H9 (cell line): Measurements from ENCODE around the gene EFTUD2. TPM values are rescaled to one million over a fixed set of nuclear protein-coding genes. Genes with fewer than 3 reads are reported as not detected.

ENCODE experiments used
- DNase-seq: peaks from one replicate; pipeline ENCODE4 v3.0.0-alpha.2; 2017
- H2AFZ ChIP-seq: one replicate; pipeline ENCODE4 v1.6.1; 2013; ENCODE audit warnings: mild to moderate bottlenecking, low read length, control low read depth, moderate library complexity
- H2AK5ac ChIP-seq: 2 replicates; pipeline ENCODE4 v1.6.1; 2013; ENCODE audit warnings: low read length, control low read depth, mixed read lengths; ENCODE audit not compliant: insufficient read length
- H2BK120ac ChIP-seq: one replicate; pipeline ENCODE4 v1.6.1; 2013; ENCODE audit warnings: low read depth, mild to moderate bottlenecking, low read length, control low read depth, inconsistent platforms; ENCODE audit not compliant: poor library complexity, severe bottlenecking
- H2BK12ac ChIP-seq: 2 replicates; pipeline ENCODE4 v1.6.1; 2013; ENCODE audit warnings: low read length, control low read depth, mixed read lengths, low read depth; ENCODE audit not compliant: insufficient read length
- H2BK15ac ChIP-seq: 2 replicates; pipeline ENCODE4 v1.6.1; 2013; ENCODE audit warnings: low read depth, low read length, control low read depth
- H2BK20ac ChIP-seq: one replicate; pipeline ENCODE4 v1.6.1; 2013; ENCODE audit warnings: low read depth, mild to moderate bottlenecking, low read length, control low read depth, inconsistent platforms; ENCODE audit not compliant: poor library complexity, severe bottlenecking
- H2BK5ac ChIP-seq: 2 replicates; pipeline ENCODE4 v1.6.1; 2013; ENCODE audit warnings: low read length, control low read depth, mixed read lengths; ENCODE audit not compliant: insufficient read length
- H3K14ac ChIP-seq: 2 replicates; pipeline ENCODE4 v1.6.1; 2013; ENCODE audit warnings: low read length, control low read depth; ENCODE audit not compliant: insufficient read depth
- H3K18ac ChIP-seq: 2 replicates; pipeline ENCODE4 v1.6.1; 2013; ENCODE audit warnings: low read depth, mild to moderate bottlenecking, mixed read lengths, low read length, control low read depth; ENCODE audit not compliant: insufficient read length
- H3K23ac ChIP-seq: 2 replicates; pipeline ENCODE4 v1.6.1; 2013; ENCODE audit warnings: low read length, control low read depth, mixed read lengths, low read depth; ENCODE audit not compliant: insufficient read length
- H3K23me2 ChIP-seq: 2 replicates; pipeline ENCODE4 v1.6.1; 2013; ENCODE audit warnings: low read depth, mild to moderate bottlenecking, mixed read lengths, low read length, control low read depth; ENCODE audit not compliant: insufficient read length, poor library complexity, severe bottlenecking
- H3K27ac ChIP-seq: 2 replicates; pipeline ENCODE4 v1.5.1; 2013; ENCODE audit warnings: low read length, control low read depth, mixed read lengths, low read depth; ENCODE audit not compliant: insufficient read length
- H3K27me3 ChIP-seq: 2 replicates; pipeline ENCODE4 v1.6.1; 2013; ENCODE audit warnings: low read length, control low read depth, inconsistent platforms; ENCODE audit not compliant: insufficient read depth
- H3K4ac ChIP-seq: 2 replicates; pipeline ENCODE4 v1.6.1; 2013; ENCODE audit warnings: low read depth, mild to moderate bottlenecking, control low read depth, inconsistent platforms, low read length, moderate library complexity
- H3K4me1 ChIP-seq: 2 replicates; pipeline ENCODE4 v1.6.1; 2013; ENCODE audit warnings: low read length, control low read depth, inconsistent platforms; ENCODE audit not compliant: insufficient read depth
- H3K4me2 ChIP-seq: 2 replicates; pipeline ENCODE4 v1.6.1; 2013; ENCODE audit warnings: low read length, control low read depth, mixed read lengths; ENCODE audit not compliant: insufficient read length, insufficient read depth
- H3K56ac ChIP-seq: 2 replicates; pipeline ENCODE4 v1.6.1; 2013; ENCODE audit warnings: low read depth, mild to moderate bottlenecking, mixed read lengths, low read length, control low read depth; ENCODE audit not compliant: insufficient read length
- H3K79me1 ChIP-seq: 2 replicates; pipeline ENCODE4 v1.6.1; 2013; ENCODE audit warnings: low read depth, mild to moderate bottlenecking, moderate library complexity, low read length, control low read depth, inconsistent platforms; ENCODE audit not compliant: insufficient read depth, poor library complexity, severe bottlenecking
- H3K79me2 ChIP-seq: 2 replicates; pipeline ENCODE4 v1.6.1; 2013; ENCODE audit warnings: low read length, control low read depth, inconsistent platforms; ENCODE audit not compliant: insufficient read depth
- H3K9ac ChIP-seq: 2 replicates; pipeline ENCODE4 v1.6.1; 2013; ENCODE audit warnings: low read length, control low read depth, mixed read lengths; ENCODE audit not compliant: insufficient read length; ENCODE audit errors: extremely low read depth
- H3K9me3 ChIP-seq: one replicate; pipeline ENCODE4 v1.6.1; 2013; ENCODE audit warnings: low read depth, low read length, inconsistent platforms; ENCODE audit not compliant: control insufficient read depth
- H3T11ph ChIP-seq: one replicate; pipeline ENCODE4 v1.6.1; 2013; ENCODE audit warnings: mild to moderate bottlenecking, low read length, control low read depth, inconsistent platforms
- H4K20me1 ChIP-seq: one replicate; pipeline ENCODE4 v1.6.1; 2013; ENCODE audit not compliant: control insufficient read depth, insufficient read length, insufficient read depth
- H4K5ac ChIP-seq: 2 replicates; pipeline ENCODE4 v1.6.1; 2013; ENCODE audit warnings: low read depth, mild to moderate bottlenecking, mixed read lengths, low read length, control low read depth; ENCODE audit not compliant: insufficient read length
- H4K8ac ChIP-seq: replicated peaks from 2 replicates; pipeline ENCODE4 v1.6.1; 2013; ENCODE audit warnings: low read length, control low read depth, mixed read lengths, low read depth; ENCODE audit not compliant: insufficient read length
- H4K91ac ChIP-seq: 2 replicates; pipeline ENCODE4 v1.6.1; 2013; ENCODE audit warnings: low read depth, mild to moderate bottlenecking, moderate library complexity, mixed read lengths, low read length, control low read depth; ENCODE audit not compliant: insufficient read length
- H3K27ac Mint-ChIP-seq, 3 experiments: 2 replicates in 2 of 3; 3 replicates in 1 of 3; pipeline ENCODE4 v1.8.0; 2020 to 2021; ENCODE audit warnings: mixed read lengths in 3 of 3, mild to moderate bottlenecking in 1 of 3, moderate library complexity in 1 of 3
- H3K27me3 Mint-ChIP-seq: 2 replicates; pipeline ENCODE4 v1.8.0; 2021; ENCODE audit warnings: low read depth, mild to moderate bottlenecking, moderate library complexity, mixed read lengths
- H3K36me3 Mint-ChIP-seq, 3 experiments: 2 replicates in 2 of 3; 3 replicates in 1 of 3; pipeline ENCODE4 v1.8.0; 2020 to 2021; ENCODE audit warnings: low read depth in 3 of 3, mixed read lengths in 3 of 3; ENCODE audit not compliant: insufficient read depth in 1 of 3
- H3K4me1 Mint-ChIP-seq, 2 experiments: 2 replicates each; pipeline ENCODE4 v1.8.0; 2020; ENCODE audit warnings: mixed read lengths in 2 of 2
- H3K4me3 Mint-ChIP-seq, 2 experiments: 2 replicates in 1 of 2; 3 replicates in 1 of 2; pipeline ENCODE4 v1.8.0; 2020 to 2021; ENCODE audit warnings: mild to moderate bottlenecking in 2 of 2, mixed read lengths in 2 of 2, moderate library complexity in 1 of 2
- H3K9me3 Mint-ChIP-seq, 2 experiments: 2 replicates in 1 of 2; 3 replicates in 1 of 2; pipeline ENCODE4 v1.8.0; 2020; ENCODE audit warnings: mild to moderate bottlenecking in 2 of 2, mixed read lengths in 2 of 2, moderate library complexity in 1 of 2
- CTCF ChIP-seq: fragments of 200-600 bp; sonication (generic); conservative IDR thresholded peaks from 3 replicates; pipeline ENCODE4 v1.8.0; 2021; ENCODE audit warnings: antibody characterized with exemption, mild to moderate bottlenecking
- WGBS: extraction: QIAGEN DNeasy Blood & Tissue Kit; methylation state at CpG from one replicate; pipeline ENCODE4 v1.1.7; 2013; ENCODE audit warnings: missing lambda C conversion rate, low lambda C conversion rate, mixed read lengths; ENCODE audit not compliant: insufficient read length; ENCODE audit errors: extremely low coverage; 5-methylcytosine and 5-hydroxymethylcytosine counted together
- total RNA-seq: library from RNA; stranded (reverse); gene quantifications from 2 replicates; pipeline ENCODE4 v1.2.1, GENCODE V29; 2021

EFTUD2 gene
- total RNA-seq, 1 experiment from 2014 or later = 150 TPM

- no peak overlapping the region for H4K8ac ChIP-seq
- H3K23ac ChIP-seq = no peak overlapping the region
- H3K9ac ChIP-seq = no peak overlapping the region
- no peak overlapping the region for H2BK120ac ChIP-seq
- H3K4me3 Mint-ChIP-seq = no peak overlapping the region; a peak in 1 of 5 replicates
- H3K4me1 Mint-ChIP-seq = peaks cover 14 to 22% of the 10 kb centered on the region in 2 experiments
- H3K27ac ChIP-seq = no peak overlapping the region
- H4K91ac ChIP-seq = no peak overlapping the region
- H3K23me2 ChIP-seq = peaks cover 6% of the 10 kb centered on the region
- no peak overlapping the region for H4K5ac ChIP-seq
- H3K4me2 ChIP-seq = no peak overlapping the region
- no peak overlapping the region for H2BK5ac ChIP-seq
- no peak overlapping the region for H2AK5ac ChIP-seq
- H2AFZ ChIP-seq = no peak overlapping the region
- no peak overlapping the region for H2BK12ac ChIP-seq
- H3K9me3 ChIP-seq = no peaks in the 10 kb centered on the region
- no peak overlapping the region for H2BK15ac ChIP-seq
- H3K27ac Mint-ChIP-seq = no peak overlapping the region
- no peak for TF ChIP-seq CTCF
- no peak overlapping the region for H3K56ac ChIP-seq
- H3K79me2 ChIP-seq = no peaks in the 10 kb centered on the region
- no peak overlapping the region for H3K4ac ChIP-seq
- peaks cover 2% of the 10 kb centered on the region; the same call in 1 of the 2 replicates for H3K27me3 ChIP-seq
- no peak overlapping the region for H2BK20ac ChIP-seq
- no peaks in the 10 kb centered on the region for H3K9me3 Mint-ChIP-seq
- H3K36me3 Mint-ChIP-seq = no peaks in the 10 kb centered on the region
- H3K14ac ChIP-seq = no peak overlapping the region
- H3K18ac ChIP-seq = no peak overlapping the region
- H3K4me1 ChIP-seq = peaks cover 2% of the 10 kb centered on the region; the same call in 1 of the 2 replicates
- no peaks in the 10 kb centered on the region for H4K20me1 ChIP-seq
- no CpG with 5 or more reads among the region's 10 CpGs for WGBS
- H3T11ph ChIP-seq = no peak overlapping the region
- no peak for DNase-seq
- H3K27me3 Mint-ChIP-seq = peaks cover 42% of the 10 kb centered on the region
- no peaks in the 10 kb centered on the region for H3K79me1 ChIP-seq
These were observed 9.6 kb upstream of the EFTUD2 start for GRCh38 chr17:44908761-44909326.
